ENCODE measurements around the gene ABCA4.

Gene ABCA4

DNA sequence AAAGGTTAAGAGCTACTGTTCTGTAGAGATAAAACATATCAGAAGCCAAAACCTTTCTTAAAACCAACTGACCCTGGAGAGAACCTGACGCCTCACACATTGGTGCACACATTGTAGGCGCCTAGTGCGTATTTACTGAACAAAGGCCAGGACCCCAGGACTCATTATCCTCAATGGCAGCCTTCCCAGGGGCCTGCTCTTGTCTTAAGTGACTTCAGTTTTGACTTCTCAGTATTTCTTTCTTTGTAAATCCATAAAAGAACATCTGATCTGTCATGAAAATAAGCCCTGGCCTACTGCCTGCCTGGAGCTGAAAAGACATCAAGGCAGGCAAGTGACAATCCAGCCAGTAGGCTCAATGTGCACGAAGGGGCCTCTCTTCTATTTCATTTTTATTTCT lies 27.6 kb downstream of the ABCA4 start:
- ChIA-PET CTCF (interaction anchor here (1.6 to 2.0 kb wide), 2 partner anchors 30 to 48 kb away, joined by 4 to 6 read pairs; no protein-coding TSS in a partner anchor), POLR2A (no interaction called here)
- no peak overlapping the region for H3K4me3 ChIP-seq (ENCODE audit: low read depth, low read length)
- DNase-seq (ENCODE audit: low read depth, low spot score) = no peak
- TF ChIP-seq, protein P1, sequence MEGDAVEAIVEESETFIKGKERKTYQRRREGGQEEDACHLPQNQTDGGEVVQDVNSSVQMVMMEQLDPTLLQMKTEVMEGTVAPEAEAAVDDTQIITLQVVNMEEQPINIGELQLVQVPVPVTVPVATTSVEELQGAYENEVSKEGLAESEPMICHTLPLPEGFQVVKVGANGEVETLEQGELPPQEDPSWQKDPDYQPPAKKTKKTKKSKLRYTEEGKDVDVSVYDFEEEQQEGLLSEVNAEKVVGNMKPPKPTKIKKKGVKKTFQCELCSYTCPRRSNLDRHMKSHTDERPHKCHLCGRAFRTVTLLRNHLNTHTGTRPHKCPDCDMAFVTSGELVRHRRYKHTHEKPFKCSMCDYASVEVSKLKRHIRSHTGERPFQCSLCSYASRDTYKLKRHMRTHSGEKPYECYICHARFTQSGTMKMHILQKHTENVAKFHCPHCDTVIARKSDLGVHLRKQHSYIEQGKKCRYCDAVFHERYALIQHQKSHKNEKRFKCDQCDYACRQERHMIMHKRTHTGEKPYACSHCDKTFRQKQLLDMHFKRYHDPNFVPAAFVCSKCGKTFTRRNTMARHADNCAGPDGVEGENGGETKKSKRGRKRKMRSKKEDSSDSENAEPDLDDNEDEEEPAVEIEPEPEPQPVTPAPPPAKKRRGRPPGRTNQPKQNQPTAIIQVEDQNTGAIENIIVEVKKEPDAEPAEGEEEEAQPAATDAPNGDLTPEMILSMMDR (IDR thresholded peaks at IDR 0.05; ENCODE audit: insufficient read depth, low read length, missing control alignments) = no peak

DNA sequence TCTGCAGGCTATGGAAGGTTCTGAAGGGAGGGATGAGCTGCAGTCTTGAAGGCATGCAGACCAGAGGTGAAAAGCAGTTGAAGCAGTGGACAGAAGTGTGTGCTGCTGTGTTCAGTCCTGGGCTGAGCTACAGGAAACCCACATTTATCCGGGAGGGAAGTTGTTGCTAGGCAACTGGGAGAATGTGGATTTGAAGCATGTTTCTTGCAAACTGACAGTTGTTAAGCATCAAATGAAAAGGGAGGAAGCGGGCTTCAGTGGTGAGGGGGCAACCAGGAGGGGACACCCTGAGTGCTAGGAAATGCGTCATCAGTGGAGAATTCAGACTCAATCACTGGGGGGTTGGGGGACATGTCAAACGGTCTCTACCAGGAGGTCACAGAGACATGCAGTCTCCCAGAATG lies 28.7 kb downstream of the ABCA4 start:
- ChIA-PET POLR2A (no interaction called here), CTCF (interaction anchor here (1.3 to 2.0 kb wide), 3 partner anchors 8 to 47 kb away, joined by 3 to 6 read pairs (median 4); no protein-coding TSS in a partner anchor)
- TF ChIP-seq, protein P1 (IDR thresholded peaks at IDR 0.05; ENCODE audit: insufficient read depth, low read length, missing control alignments) = no peak
- H3K4me3 ChIP-seq (ENCODE audit: low read depth, low read length) = no peak overlapping the region
- DNase-seq (ENCODE audit: low read depth, low spot score) = no peak

DNA sequence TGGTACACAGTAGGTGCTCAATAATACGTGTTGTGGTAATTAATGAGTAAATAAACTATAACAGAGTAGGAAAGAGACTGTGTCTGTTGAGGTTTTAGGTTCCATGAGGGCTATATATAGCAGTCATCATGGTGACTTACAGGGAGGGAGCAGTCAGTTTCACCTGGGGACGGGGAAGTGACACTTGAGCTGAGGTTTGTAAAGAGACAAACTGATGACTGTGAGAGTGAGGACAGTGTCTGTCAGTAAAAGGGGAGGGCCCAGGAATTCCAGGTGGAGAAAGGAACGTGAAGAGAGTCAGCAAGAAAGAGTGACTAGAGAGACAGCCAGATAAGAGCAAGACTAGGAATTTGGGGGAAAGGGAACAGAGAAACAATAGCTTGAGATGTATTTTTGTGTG lies 30.2 kb downstream of the ABCA4 start:
- CTCF ChIA-PET = interaction anchor here (0.7 to 1.9 kb wide), 3 partner anchors 29 to 245 kb away, joined by 3 to 8 read pairs (median 4); no protein-coding TSS in a partner anchor
- no peak for DNase-seq (ENCODE audit: low read depth, low spot score)

DNA sequence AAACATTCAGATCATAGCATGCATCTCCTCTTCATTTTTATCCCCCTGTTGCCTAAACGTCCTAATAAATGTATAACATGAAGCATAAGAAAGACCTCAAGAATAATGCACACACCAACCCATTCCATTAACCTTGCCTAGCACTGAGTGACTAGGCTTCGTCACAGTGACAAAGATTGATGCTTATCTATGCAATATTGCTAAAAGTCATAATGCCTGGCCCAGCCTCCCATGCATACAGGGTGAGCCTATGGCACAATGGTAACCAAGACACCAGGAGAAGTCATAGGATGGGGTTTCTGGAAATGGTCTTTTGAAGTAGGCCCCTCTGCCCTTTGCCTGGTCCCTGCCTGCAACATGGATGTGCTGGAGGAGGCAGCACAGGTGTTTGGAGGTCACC lies 33.8 kb downstream of the ABCA4 start:
- TF ChIP-seq, protein P1 (IDR thresholded peaks at IDR 0.05; ENCODE audit: insufficient read depth, low read length, missing control alignments) = no peak
- no peak overlapping the region for H3K4me3 ChIP-seq (ENCODE audit: low read depth, low read length)
- DNase-seq (ENCODE audit: low read depth, low spot score) = no peak
- ChIA-PET CTCF (interaction anchor here (1.1 to 1.6 kb wide), 2 partner anchors 16 to 24 kb away, joined by 3 to 4 read pairs; no protein-coding TSS in a partner anchor), POLR2A (no interaction called here)

More for the DNA sequence above, 30.2 kb downstream of the ABCA4 start:
- POLR2A ChIA-PET = no interaction called here
- TF ChIP-seq, protein P1 (IDR thresholded peaks at IDR 0.05; ENCODE audit: insufficient read depth, low read length, missing control alignments) = no peak
- no peak overlapping the region for H3K4me3 ChIP-seq (ENCODE audit: low read depth, low read length)

DNA sequence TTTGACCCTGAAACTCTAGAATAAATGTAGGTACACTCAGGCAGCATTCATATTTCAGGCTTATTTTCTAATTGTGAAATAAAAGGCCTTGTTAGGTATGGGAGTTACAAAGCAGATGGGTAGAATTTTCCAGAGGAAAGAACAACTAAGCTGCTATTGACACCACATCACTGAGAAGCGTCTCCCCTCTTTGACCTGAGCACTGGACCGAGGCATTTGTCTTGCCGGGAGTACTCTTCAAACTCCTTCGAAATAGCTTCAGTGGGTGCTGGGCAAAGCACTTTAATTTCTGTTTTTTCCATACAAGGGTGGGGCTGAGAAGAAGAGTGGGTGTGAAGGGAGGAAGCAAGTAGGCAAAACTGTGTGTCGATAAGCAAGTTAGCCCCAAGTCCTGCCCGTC lies 36.4 kb downstream of the ABCA4 start:
- POLR2A ChIA-PET = interaction anchor here (0.5 kb wide), 1 partner anchor 314 kb away, joined by 3 read pairs; no protein-coding TSS in a partner anchor
- CTCF ChIA-PET = interaction anchor here (1.2 to 2.8 kb wide), 6 partner anchors 8 to 251 kb away, joined by 3 to 14 read pairs (median 5); no protein-coding TSS in a partner anchor

DNA sequence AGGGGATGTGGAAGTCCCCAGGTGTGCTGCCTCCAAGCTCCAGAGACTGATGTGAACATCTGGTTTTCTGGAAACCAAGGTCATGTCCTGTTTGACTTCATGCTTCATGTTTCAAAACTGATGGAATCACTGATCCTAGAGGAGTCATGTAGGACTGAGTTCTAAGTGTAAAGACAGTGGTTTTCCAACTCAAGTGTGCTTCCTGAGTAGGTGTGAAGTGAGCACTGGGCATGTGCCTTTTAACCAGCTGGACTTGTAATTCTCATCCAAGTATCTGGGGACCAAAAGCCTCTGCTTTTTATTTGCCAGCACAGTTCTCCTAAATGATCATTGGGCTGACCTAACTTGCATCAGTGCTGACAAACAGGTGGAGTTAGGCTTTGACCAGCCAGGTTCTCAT lies 36.9 kb downstream of the ABCA4 start:
- ChIA-PET POLR2A (interaction anchor here (0.5 kb wide), 1 partner anchor 314 kb away, joined by 3 read pairs; no protein-coding TSS in a partner anchor), CTCF (interaction anchor here (0.9 to 2.8 kb wide), 5 partner anchors 8 to 251 kb away, joined by 3 to 14 read pairs (median 4); no protein-coding TSS in a partner anchor)
- TF ChIP-seq, protein P1 (IDR thresholded peaks at IDR 0.05; ENCODE audit: insufficient read depth, low read length, missing control alignments) = no peak
- H3K4me3 ChIP-seq (ENCODE audit: low read depth, low read length) = no peak overlapping the region
- DNase-seq (ENCODE audit: low read depth, low spot score) = no peak

More for the DNA sequence above, 36.4 kb downstream of the ABCA4 start:
- DNase-seq (ENCODE audit: low read depth, low spot score) = no peak
- no peak overlapping the region for H3K4me3 ChIP-seq (ENCODE audit: low read depth, low read length)
- TF ChIP-seq, protein P1 (IDR thresholded peaks at IDR 0.05; ENCODE audit: insufficient read depth, low read length, missing control alignments) = no peak

All from AG04449 (cell line).